HG03097 (cell line): ENCODE data around the gene ST3GAL3.

Experiments used
- ATAC-seq: cut with Tn5 transposase; IDR thresholded peaks from one replicate; pipeline ENCODE4 v1.9.1; 2021; ENCODE audit not compliant: unreplicated experiment, low FRiP score

ST3GAL3 gene

DNA sequence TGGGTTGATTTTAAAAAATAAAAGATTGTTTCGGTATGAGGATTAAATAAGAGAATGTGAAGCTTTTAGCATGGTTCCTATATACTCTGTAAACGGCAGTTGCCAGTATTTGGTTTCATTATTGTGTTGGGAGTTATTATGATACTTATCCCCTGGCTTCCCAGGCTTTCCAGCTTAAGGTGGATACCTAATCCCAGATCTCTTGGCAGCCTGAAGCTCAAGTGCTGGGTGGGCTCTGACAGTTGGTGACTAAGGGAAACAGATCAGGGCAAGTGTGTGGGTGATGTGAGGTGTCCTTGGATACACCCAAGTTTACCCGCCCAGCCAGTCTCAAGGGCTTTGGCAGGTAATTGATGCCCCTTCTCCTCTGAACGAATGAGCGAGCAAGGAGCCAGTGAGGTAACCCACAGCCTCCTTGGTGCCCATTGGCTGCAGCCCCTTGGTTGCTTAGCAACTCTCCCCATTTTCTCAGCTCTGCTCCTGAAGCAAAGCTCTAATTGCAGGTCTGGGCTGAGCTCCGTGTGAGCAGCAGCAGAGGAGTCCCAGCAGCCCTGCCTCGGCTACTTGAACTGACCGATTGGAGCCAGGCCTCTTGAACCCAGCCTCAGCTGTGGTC lies 245.5 kb downstream of the ST3GAL3 start:
- ATAC-seq = no peak

DNA sequence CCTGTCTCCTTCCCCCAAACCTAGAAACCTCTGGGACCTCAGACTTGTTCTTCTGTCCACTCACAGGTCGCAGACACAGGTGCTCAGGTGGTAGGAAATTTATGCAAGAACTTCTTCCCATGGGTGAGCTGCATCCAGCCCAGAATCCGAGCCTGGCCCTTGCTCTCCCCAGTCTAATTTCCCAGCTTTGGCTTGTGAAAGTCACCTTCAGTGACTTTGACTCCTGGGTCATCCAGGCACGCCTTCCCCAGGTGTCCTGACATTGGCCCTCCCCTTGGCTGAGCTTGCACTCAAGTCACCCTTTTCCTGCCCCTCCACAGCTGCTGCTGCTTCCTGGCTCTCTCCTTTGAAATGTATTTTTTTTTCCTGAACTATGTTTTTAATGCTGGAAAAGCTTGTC lies 246.0 kb downstream of the ST3GAL3 start:
- ATAC-seq = no peak

DNA sequence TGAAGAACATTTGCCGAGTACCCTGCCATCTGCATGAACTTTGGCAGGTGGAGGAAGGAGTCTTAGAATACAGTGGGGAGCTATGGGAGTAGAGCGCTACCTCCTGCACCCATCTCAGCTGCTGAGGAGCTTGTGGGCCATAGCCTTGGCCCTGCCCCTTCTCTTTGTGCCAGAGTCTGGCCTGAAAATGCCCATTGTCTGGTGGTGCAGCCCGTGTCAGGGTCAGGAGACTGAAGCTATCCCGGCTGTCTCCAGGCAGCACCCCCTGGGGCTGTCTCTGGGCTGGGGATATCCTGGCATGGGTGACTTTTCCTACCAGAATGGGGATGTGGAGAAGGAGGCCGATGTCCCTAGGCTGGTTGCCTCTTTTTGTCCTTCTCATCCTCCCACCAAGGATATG lies 246.7 kb downstream of the ST3GAL3 start:
- ATAC-seq = no peak

DNA sequence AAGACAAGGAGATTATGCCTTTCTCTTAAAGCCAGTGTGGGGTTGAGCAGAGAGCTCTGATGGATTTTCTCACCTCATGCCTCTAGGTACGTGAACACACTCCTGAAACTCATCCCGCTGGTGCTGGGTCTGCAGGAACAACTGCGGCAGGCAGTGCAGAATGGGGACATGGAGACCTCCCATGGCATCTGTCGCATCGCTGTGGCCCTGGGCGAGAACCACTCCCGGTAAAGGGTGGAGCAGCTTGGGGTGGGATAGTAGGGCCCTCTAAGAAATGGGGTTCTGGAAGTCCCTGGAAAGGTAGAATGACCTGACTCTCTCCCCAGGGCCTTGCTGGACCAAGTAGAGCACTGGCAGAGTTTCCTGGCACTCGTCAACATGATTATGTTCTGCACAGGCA lies 248.9 kb downstream of the ST3GAL3 start:
- ATAC-seq = no peak

DNA sequence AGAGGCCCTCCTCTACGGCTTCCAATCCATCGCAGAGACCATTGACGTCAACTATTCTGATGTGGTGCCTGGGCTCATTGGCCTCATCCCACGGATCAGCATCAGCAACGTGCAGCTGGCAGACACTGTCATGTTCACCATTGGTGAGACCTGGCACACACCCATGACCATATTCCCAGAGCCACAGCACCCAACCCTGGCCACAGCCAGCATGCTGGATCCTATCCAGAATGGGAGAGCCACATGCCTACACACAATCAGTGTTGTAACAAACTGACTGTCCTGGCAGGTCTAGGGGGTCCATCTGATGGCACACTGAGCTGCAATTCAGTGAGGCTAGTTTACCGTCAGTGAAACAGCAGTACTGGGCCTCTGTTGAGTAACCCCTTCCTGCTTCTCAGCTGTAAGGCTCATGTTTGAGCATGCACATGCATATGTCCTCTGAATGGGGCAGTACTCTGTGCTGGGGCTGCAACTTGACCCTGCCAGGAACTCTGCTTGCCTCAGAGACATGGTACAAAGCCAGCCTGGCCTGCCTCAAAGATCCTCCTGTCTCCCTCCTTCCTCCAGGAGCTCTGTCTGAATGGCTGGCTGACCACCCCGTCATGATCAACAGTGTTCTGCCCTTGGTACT lies 250.2 kb downstream of the ST3GAL3 start:
- ATAC-seq = no peak

DNA sequence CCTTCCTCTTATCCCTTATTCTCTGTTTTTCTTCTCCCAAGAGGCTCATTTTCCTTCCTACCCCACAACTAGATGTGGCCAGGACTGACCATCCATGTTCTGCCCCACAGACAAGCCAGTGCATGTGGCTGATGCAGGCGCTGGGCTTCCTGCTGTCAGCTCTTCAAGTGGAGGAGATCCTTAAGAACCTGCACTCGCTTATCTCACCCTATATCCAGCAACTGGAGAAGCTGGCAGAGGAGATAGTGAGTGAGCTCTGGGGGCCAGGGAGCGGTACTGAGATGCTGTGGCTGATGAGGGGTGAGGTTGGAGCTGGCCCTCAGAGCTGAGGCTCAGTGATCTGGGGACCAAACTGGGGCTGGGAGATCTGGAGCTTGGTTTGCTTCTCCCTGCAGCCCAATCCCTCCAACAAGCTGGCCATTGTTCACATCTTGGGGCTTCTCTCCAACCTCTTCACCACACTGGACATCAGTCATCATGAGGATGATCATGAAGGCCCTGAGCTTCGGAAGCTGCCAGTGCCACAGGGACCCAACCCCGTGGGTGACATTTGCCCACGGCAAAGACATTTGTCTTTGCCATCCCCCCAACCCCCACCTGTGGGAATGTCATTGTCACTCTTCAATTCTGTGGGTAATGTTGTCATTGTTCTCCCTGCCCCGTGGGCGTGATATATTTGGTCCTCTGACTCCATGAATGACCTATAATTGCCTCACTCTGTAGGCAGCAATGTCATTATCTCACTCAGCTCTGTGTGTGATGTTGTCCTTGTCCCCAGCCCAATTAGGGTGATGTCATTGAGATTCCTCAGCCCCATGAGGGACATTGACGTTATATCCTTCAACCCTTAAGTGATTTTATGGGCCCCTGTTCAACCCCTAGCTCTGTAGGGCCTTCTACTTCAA lies 251.3 kb downstream of the ST3GAL3 start:
- no peak for ATAC-seq

DNA sequence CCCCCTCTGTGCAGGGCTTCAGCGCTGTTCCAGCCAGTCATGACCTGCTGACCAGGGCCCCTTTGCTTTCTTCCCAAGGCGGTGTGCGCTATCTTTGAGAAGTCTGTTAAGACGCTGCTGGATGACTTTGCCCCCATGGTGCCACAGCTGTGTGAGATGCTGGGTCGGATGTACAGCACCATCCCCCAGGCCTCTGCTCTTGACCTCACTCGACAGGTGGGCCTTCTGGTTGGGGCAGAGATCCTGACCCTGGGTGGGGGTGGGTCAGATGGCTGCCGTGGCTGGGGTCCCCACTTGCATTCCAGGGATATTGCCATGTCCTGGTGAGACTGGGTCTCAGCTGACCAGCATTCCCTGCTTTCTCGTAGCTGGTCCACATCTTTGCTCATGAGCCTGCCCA lies 253.5 kb downstream of the ST3GAL3 start:
- ATAC-seq = no peak

DNA sequence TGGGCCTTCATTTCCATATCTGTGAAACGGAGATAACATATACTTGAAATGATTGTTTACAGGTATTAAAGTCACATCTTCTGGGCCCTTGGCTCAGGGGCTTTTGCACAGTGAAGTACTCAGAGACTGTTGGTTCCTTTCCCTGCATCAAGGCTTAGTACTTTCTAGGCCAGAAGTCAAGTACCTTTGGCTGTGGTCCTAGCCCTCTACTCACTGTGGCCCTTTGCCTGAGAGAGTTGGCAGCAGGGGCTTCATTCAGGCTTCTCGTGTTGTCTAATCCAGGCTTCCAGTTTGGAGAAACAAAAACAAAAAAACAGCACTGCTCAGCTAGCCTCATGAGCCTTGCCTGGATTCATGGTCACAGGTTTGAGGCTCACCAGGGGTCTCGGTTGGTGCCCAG lies 254.4 kb downstream of the ST3GAL3 start:
- ATAC-seq = no peak

DNA sequence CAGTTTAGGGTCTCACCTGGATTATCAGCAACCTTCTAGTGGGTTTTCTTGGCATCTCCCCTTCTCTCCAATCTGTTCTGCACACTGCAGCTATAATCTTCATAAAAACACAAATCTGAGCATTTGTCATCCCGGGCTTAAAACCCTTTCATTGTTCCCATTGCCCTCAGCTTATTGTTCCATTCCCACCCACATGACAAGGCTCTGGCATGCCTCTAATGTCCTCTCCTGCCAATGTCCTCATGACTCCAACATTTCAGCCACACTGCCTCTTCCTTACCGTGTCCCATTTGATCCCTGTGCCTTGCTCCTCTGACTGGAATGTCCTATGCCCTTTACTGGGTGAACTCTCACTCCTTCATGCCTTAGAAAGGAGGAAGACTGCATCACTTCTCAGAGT lies 255.0 kb downstream of the ST3GAL3 start:
- no peak for ATAC-seq

DNA sequence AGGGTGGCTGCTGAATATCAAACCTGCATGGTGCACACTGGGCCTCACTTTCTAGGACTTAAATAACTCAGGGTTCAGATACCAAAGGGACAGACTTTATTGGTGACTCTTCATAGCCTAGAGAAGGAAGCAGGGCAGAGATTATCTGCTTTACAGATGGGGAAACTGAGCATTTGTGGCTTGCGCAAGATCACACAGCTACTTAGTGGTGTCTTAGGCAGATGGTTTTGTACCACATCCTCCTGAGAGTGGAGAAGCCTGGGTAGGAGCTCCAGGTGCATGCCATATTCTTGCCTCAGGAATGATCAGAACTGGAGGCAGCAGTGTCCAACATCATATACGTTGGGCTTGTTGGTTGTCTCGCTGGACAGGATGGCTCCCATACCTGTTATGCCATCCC lies 255.7 kb downstream of the ST3GAL3 start:
- ATAC-seq = no peak

DNA sequence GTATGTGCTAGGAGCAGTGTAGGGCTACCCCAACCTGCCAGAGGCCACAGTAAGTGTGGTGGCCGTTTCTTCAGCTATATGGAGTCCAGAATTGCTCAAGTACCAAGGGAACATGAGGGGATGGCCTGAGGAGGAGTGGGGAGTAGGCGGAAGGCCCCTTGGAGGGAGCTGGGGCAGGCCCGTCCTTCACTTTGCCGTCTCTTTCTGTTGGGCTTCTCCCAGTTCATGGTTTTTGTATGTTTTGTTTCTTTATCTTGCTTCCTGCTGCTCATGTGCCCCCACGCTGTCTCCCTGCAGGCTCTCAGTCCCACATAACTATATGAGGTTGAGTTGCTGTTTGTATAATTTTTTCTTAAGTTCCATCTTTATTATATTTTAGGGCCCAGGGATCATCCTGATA lies 256.6 kb downstream of the ST3GAL3 start:
- no peak for ATAC-seq

DNA sequence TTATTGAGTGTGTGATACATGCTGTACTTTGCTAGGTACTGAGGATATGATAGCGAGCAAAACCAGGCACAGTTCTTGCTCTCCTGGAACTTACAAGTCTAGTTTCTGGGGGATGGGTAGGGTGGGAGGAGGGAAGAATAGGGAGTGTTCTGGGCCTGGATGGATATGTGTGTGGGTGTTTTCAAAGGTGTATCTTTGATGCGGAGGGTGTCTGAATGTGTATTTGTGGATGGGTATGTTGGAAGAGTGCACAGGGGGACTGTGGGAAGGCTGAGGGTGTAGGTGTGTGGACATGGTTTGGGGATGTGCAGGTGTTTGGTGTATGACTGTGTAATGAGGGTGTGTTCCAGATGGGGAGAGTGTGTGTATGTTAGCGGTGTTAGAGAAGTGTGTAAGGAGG lies 258.0 kb downstream of the ST3GAL3 start:
- no peak for ATAC-seq

DNA sequence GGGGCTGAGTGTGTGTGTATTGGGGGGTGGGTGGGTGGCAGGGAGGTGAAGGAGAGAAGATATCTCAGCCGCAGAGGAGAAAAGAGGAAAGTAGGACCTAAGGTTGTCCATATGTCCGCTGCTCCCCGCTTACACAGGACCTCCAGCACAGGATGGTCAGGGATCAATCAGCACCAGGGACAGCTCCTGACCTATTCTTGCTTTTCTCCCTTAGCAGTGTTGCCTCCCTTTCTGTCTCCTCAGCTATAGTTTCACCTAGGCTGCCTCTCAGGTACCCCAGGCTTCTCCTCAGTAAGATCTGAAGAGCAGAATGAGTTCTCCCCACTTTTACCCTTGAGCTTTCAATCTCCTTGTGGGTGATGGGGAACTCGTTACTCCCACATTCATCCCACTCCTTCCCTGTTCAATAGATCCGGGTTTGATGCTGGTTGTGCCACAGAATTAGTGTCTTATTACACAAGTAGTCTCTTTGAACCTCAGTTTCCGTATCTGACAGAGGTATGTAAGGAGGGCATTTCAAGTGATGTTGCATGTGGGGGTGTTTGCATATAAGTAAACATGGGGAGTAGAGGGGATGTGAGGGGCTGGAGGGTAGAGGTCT lies 261.1 kb downstream of the ST3GAL3 start:
- ATAC-seq = no peak

DNA sequence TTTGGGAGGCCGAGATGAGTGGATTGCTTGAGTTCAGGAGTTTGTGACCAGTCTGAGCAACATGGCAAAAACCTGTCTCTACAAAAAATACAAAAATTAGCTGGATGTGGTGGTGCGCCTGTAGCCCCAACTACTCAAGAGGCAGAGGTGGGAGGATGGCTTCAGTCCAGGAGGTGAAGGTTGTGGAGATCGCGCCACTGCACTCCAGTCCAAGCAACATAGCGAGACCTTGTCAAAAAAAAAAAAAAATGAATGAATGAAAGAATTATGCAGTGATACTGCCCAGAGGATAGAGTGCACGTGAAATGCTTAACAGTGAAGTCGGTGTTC lies 262.0 kb downstream of the ST3GAL3 start:
- no peak for ATAC-seq

DNA sequence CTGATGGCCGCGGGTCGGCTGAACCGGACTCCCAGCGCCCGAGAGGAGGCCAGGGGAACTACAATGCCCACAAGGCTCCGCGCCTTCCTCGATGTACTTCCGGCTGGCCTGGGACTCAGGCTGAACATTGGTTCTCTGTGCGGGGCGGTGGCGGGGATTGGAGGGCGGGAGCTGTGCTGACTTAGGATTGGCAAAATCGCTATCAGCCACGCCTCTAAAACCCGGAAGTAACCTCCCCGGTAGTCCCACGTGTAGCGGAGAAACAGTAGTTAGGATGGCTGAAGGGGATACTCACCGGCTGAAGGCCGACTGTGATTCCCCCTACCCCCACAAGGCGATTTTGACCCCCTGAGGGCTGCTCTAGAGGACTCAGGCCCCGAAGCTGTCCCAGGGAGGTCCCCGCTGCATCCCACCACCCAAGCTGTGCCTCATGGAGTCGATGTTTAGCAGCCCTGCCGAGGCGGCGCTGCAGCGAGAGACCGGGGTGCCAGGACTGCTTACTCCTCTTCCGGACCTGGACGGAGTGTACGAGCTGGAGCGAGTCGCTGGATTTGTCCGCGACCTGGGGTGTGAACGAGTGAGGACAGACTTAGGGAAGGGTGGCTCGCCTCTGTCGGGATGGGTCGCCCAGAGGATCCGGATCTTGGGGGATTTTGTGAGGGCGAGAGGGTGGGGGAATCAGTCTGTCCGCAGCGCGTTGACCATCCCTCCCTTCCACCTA lies 262.6 kb downstream of the ST3GAL3 start, which contains the start of gene DPH2:
Gene DPH2, plus strand, starts transcription at position 265 of the 721 bp plus-strand sequence. Its CDS starts 166 bp downstream, at position 431.
- ATAC-seq = peak; percentile 63

DNA sequence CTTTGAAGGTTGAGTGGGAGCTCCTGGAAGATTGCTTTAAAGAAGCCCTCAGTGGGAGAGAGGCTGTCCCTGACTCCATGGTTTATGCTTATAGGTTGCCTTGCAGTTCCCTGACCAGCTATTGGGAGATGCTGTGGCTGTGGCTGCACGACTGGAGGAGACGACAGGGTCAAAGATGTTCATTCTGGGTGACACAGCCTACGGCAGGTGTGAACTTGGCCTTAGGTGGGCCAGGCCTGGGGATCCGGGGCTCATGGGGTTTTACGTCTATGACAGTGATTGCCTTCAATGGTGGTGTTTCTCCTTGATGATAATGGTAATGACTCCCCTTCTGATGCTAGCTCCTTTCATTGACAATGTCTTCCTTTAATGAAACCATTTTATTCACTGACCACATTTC lies 263.2 kb downstream of the ST3GAL3 start:
- ATAC-seq = no peak

DNA sequence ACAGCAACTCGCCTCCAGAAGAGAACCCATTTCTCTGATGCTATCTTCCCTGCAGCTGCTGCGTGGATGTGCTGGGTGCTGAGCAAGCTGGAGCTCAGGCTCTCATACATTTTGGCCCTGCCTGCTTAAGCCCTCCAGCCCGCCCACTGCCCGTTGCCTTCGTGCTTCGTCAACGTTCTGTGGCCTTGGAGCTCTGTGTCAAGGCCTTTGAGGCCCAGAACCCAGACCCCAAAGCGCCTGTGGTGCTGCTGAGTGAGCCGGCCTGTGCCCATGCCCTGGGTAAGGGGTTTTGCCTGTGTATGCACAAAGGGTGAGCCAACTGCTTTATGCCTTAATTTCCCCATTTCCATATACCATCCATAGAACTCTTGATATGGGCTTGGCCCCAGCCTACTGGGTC lies 263.6 kb downstream of the ST3GAL3 start:
- ATAC-seq = no peak

DNA sequence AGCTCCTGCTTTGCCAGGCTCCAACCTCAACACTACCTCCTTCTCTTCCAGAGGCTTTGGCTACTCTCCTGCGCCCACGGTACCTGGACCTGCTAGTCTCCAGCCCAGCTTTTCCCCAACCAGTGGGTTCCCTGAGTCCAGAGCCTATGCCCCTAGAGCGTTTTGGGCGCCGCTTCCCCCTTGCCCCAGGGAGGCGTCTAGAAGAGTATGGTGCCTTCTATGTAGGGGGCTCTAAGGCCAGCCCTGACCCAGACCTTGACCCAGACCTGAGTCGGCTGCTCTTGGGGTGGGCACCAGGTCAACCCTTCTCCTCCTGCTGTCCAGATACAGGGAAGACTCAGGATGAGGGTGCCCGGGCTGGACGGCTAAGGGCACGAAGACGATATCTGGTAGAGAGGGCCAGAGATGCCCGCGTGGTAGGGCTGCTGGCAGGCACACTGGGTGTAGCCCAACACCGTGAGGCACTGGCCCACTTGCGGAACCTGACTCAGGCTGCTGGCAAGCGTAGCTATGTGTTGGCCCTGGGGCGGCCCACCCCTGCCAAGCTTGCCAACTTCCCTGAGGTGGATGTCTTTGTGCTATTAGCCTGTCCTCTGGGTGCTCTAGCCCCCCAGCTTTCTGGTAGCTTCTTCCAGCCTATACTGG lies 264.1 kb downstream of the ST3GAL3 start:
- ATAC-seq = no peak

DNA sequence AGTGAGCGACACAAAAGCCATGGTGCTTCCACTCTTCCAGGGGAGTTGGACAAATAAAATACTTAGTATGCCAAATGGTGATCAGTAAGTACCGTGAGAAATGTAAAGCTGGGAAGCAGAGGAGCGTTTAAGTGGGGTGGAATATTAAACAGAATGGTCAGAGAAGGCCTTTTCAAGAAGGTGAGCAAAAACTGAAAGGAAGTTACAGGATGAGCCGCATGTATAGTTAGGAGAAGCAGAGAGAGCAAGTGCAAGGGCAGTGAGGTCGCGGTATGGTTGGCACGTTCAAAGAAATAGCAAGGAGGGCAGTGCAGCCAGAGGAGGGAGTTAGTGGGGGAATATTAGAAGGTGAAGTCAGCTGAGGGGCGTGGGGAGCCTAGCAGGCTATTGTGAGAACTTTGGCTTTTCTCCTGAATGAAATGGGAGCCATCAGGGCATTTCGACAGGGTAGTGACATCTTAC lies 266.7 kb downstream of the ST3GAL3 start:
- ATAC-seq = no peak
